GM12892 (cell line): Measurements from ENCODE around the gene SH3RF1.

Experiments
- POLR2A ChIP-seq: IDR thresholded peaks from 2 replicates; pipeline ENCODE4 v1.6.1; 2011; ENCODE audit warnings: low read depth, low read length, control low read depth
- POLR2AphosphoS5 ChIP-seq: IDR thresholded peaks from 2 replicates; pipeline ENCODE4 v1.6.1; 2011; ENCODE audit warnings: low read depth, low read length, control low read depth
- TAF1 ChIP-seq: IDR thresholded peaks from 2 replicates; pipeline ENCODE4 v1.6.1; 2011; ENCODE audit warnings: low read depth, mild to moderate bottlenecking, control low read depth, low read length, borderline replicate concordance

DNA sequence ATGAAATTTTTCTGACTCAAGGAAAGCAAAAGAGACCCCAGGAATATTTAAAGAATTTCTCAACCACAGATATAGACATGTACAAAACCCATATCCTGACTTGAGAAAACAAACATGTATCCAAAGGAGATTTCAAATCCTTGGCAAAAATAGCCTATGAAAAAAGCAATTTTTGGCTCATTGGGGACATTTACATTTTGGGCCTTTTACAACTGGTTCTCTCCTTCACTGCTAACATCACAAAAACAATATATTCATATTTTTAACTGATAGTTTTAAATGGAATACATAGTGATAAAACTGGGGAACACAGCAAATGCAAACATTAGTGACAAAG is 65.0 kb downstream of the SH3RF1 start:
- TF ChIP-seq POLR2A: no peak
- TF ChIP-seq TAF1: no peak
- no peak for TF ChIP-seq POLR2AphosphoS5
